ENCODE measurements around the gene SMIM27.
"Not testable (repeated sequence)": the region's sequence is repeated elsewhere in the genome, so short reads cannot be mapped to it uniquely, and the experiment has no call there.

The SMIM27 gene

DNA sequence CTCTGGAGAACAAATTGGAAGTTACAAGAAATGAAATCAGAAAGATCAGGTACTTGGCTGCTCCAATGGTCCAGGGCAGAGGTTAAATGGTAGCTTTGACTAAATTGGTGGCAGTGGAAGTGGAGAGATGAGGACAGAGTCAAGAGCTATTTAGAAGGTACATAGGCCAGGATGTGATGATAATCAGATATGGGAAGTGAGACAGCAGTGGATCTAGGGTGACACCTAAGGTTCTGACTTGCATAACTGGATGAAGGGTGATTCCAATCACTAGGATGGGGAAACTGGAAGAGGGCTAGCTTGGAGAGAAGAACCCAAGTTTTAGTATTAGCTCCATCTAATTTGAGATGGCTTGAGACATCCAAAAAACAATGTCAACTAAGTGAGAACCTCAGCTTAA lies 44.8 kb downstream of the SMIM27 start:
- DNase-seq (ENCODE audit: low read depth in 2 of 2), result no peak

DNA sequence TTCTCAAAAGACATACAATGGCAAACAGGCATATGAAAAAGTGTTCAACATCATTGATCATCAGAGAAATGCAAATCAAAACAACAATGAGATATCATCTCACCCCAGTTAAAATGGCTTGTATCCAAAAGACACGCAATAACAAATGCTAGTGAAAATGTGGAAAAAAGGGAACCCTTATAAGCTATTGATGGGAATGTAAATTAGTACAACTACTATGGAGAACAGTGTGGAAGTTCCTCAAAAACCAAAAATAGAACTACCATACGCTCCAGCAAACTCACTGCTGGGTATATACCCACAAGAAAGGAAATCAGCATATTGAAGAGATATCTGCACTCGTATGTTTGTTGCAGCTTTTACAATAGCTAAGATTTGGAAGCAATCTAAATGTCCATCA lies 46.9 kb downstream of the SMIM27 start:
- DNase-seq (ENCODE audit: low read depth in 2 of 2), result not testable (repeated sequence)

Measured in activated CD4-positive, alpha-beta T cell treated with anti-CD3 and anti-CD28 coated beads for 24 hours (primary cell).